Ascending aorta (tissue), 2 donors: Measurements from ENCODE around the gene MYLK4. TPM values are rescaled to one million over a fixed set of nuclear protein-coding genes. Genes with fewer than 3 reads are reported as not detected.
A peak's percentile ranks its signal among the peaks of the same experiment; 100 is the strongest.

Experiments
- DNase-seq, 2 donors: peaks; one replicate each; pipeline ENCODE4 v3.0.0-alpha.2; 2019; ENCODE audit warnings: low spot score in 2 of 2
- H3K27ac ChIP-seq, 2 donors: fragments of 200-600 bp; sonication (generic); one replicate each; pipeline ENCODE4 v1.5.1; 2016 to 2017; ENCODE audit warnings: mild to moderate bottlenecking in 1 of 2
- H3K27me3 ChIP-seq: fragments of 200-600 bp; sonication (generic); one replicate; pipeline ENCODE4 v1.5.1; 2017
- H3K36me3 ChIP-seq, 2 donors: fragments of 200-600 bp; sonication (generic); one replicate each; pipeline ENCODE4 v1.5.1; 2016
- H3K4me1 ChIP-seq, 2 donors: fragments of 200-600 bp; sonication (generic); one replicate each; pipeline ENCODE4 v1.5.1; 2016 to 2017; ENCODE audit warnings: mild to moderate bottlenecking in 1 of 2
- H3K4me3 ChIP-seq, 2 donors: fragments of 200-600 bp; sonication (generic); one replicate each; pipeline ENCODE4 v1.5.1; 2016 to 2017; ENCODE audit warnings: mild to moderate bottlenecking in 1 of 2
- H3K9me3 ChIP-seq, 2 donors: fragments of 200-600 bp; sonication (generic); one replicate each; pipeline ENCODE4 v1.5.1; 2016
- CTCF ChIP-seq, 3 experiments: fragments of 200-600 bp in 2 of 3; fragments of 450-650 bp in 1 of 3; sonication (generic) in 2 of 3; IDR thresholded peaks; one replicate each; pipeline ENCODE4 v1.5.1; 2016 to 2019; ENCODE audit warnings: antibody characterized with exemption in 3 of 3, mild to moderate bottlenecking in 1 of 3, moderate library complexity in 1 of 3
- intact Hi-C: fragments of 100-400 bp; cut with DNase I; formaldehyde crosslinking; loops from one replicate; pipeline ENCODE4 v1.15.1; 2023
- total RNA-seq: library from RNA; depleted of rRNA; stranded (reverse); fragments of >200 nt; gene quantifications from one replicate; pipeline ENCODE4 v1.1.0, GENCODE V29; 2016

The MYLK4 gene
- total RNA-seq, 1 donor from 2014 or later = not detected

GRCh38 chr6:2749969-2750600 lies 637 bp downstream of the MYLK4 start:
- intact Hi-C loops = loop anchor here (1.0 kb wide), 1 partner anchor 1154 kb away; no protein-coding TSS in a partner anchor
- no peak overlapping the region for H3K27ac ChIP-seq
- peak overlapping the region; percentile 21 to 47 for H3K4me3 ChIP-seq
- no peaks in the 10 kb centered on the region for H3K36me3 ChIP-seq
- H3K4me1 ChIP-seq = peaks cover 0 to 5% of the 10 kb centered on the region in 2 donors
- peak in 1 of 2 donors; percentile 77 for DNase-seq
- H3K9me3 ChIP-seq = no peaks in the 10 kb centered on the region
- H3K27me3 ChIP-seq = no peaks in the 10 kb centered on the region
- peak; percentile 67 to 83 (median 75) for TF ChIP-seq CTCF (IDR thresholded peaks at IDR 0.05)

- H3K9me3 ChIP-seq = no peaks in the 10 kb centered on the region
- H3K4me3 ChIP-seq = no peak overlapping the region
- H3K36me3 ChIP-seq = no peaks in the 10 kb centered on the region
- no peak for DNase-seq
- TF ChIP-seq CTCF (IDR thresholded peaks at IDR 0.05) = no peak
- H3K27ac ChIP-seq = no peak overlapping the region
- H3K4me1 ChIP-seq = peaks cover 0 to 8% of the 10 kb centered on the region in 2 donors
- intact Hi-C loops = no loop called here
- no peaks in the 10 kb centered on the region for H3K27me3 ChIP-seq
Observed at GRCh38 chr6:2748183-2748582, 2.5 kb downstream of the MYLK4 start.

- DNase-seq = no peak
- intact Hi-C loops = no loop called here
Observed at GRCh38 chr6:2746557-2747061, 4.1 kb downstream of the MYLK4 start.

GRCh38 chr6:2745246-2745645 lies 5.5 kb downstream of the MYLK4 start:
- intact Hi-C loops = no loop called here
- Histone ChIP-seq H3K4me1 (peaks cover 0 to 8% of the 10 kb centered on the region in 2 donors), H3K36me3 (no peaks in the 10 kb centered on the region), H3K9me3 (no peaks in the 10 kb centered on the region), H3K27me3 (no peaks in the 10 kb centered on the region), H3K4me3 (no peak overlapping the region), H3K27ac (no peak overlapping the region)
- DNase-seq = no peak
- TF ChIP-seq CTCF (IDR thresholded peaks at IDR 0.05) = no peak

More at GRCh38 chr6:2746557-2747061, 4.1 kb downstream of the MYLK4 start:
- Histone ChIP-seq H3K4me3 (no peak overlapping the region), H3K36me3 (no peaks in the 10 kb centered on the region), H3K4me1 (peaks cover 0 to 8% of the 10 kb centered on the region in 2 donors), H3K9me3 (no peaks in the 10 kb centered on the region), H3K27me3 (no peaks in the 10 kb centered on the region), H3K27ac (no peak overlapping the region)
- TF ChIP-seq CTCF (IDR thresholded peaks at IDR 0.05) = no peak

- DNase-seq = no peak
- H3K4me1 ChIP-seq = peaks cover 0 to 8% of the 10 kb centered on the region in 2 donors
- no peaks in the 10 kb centered on the region for H3K36me3 ChIP-seq
- H3K27ac ChIP-seq = no peak overlapping the region
- H3K4me3 ChIP-seq = no peak overlapping the region
- intact Hi-C loops = no loop called here
- TF ChIP-seq CTCF (IDR thresholded peaks at IDR 0.05) = no peak
- H3K9me3 ChIP-seq = no peaks in the 10 kb centered on the region
- no peaks in the 10 kb centered on the region for H3K27me3 ChIP-seq
Observed at GRCh38 chr6:2744778-2745177, 5.9 kb downstream of the MYLK4 start.
